ENCODE data around the gene AADAT. TPM values are rescaled to one million over a fixed set of nuclear protein-coding genes. Genes with fewer than 3 reads are reported as not detected.
"Not testable (repeated sequence)": the region's sequence is repeated elsewhere in the genome, so short reads cannot be mapped to it uniquely, and the experiment has no call there.

The AADAT gene
- total RNA-seq, 3 donors from 2014 or later, result 5.6 to 6.2 (median 5.9) TPM

- DNase-seq (ENCODE audit: low spot score in 2 of 2), result no peak
- Histone ChIP-seq H3K4me3 (no peak overlapping the region), H3K9me3 (peaks cover 2 to 11% of the 10 kb centered on the region in 2 donors), H3K36me3 (no peaks in the 10 kb centered on the region), H3K27me3 (no peaks in the 10 kb centered on the region), H3K4me1 (no peaks in the 10 kb centered on the region), H3K27ac (no peak overlapping the region)
- intact Hi-C loops (cut with DNase I; ENCODE audit: low total_unique reads), result no loop called here
- no peak for TF ChIP-seq POLR2AphosphoS5 (IDR thresholded peaks at IDR 0.05)
- no peak for TF ChIP-seq POLR2A (IDR thresholded peaks at IDR 0.05)
- TF ChIP-seq CTCF (IDR thresholded peaks at IDR 0.05), result no peak
Observed at GRCh38 chr4:170128219-170128804, 38.6 kb upstream of the AADAT start.

GRCh38 chr4:170127758-170128157 lies 38.0 kb upstream of the AADAT start:
- TF ChIP-seq CTCF (IDR thresholded peaks at IDR 0.05) (no peak), POLR2A (IDR thresholded peaks at IDR 0.05) (no peak)
- Histone ChIP-seq H3K27me3 (no peaks in the 10 kb centered on the region), H3K27ac (no peak overlapping the region), H3K4me1 (no peaks in the 10 kb centered on the region), H3K9me3 (peaks cover 0 to 5% of the 10 kb centered on the region in 2 donors), H3K36me3 (no peaks in the 10 kb centered on the region), H3K4me3 (no peak overlapping the region)
- intact Hi-C loops (cut with DNase I; ENCODE audit: low total_unique reads), result no loop called here
- DNase-seq (ENCODE audit: low spot score in 2 of 2), result no peak

GRCh38 chr4:170124406-170124805 lies 34.6 kb upstream of the AADAT start:
- intact Hi-C loops (cut with DNase I; ENCODE audit: low total_unique reads), result no loop called here
- H3K27ac ChIP-seq, result no peak overlapping the region
- no peak for TF ChIP-seq CTCF (IDR thresholded peaks at IDR 0.05)
- TF ChIP-seq POLR2AphosphoS5 (IDR thresholded peaks at IDR 0.05), result no peak
- TF ChIP-seq POLR2A (IDR thresholded peaks at IDR 0.05), result no peak

GRCh38 chr4:170122252-170122651 lies 32.5 kb upstream of the AADAT start:
- DNase-seq (ENCODE audit: low spot score in 2 of 2), result no peak
- Histone ChIP-seq H3K4me1 (no peaks in the 10 kb centered on the region), H3K36me3 (no peaks in the 10 kb centered on the region), H3K9me3 (no peaks in the 10 kb centered on the region), H3K4me3 (no peak overlapping the region), H3K27me3 (no peaks in the 10 kb centered on the region), H3K27ac (no peak overlapping the region)
- TF ChIP-seq CTCF (IDR thresholded peaks at IDR 0.05) (no peak), POLR2A (IDR thresholded peaks at IDR 0.05) (no peak), POLR2AphosphoS5 (IDR thresholded peaks at IDR 0.05) (no peak)
- intact Hi-C loops (cut with DNase I; ENCODE audit: low total_unique reads), result no loop called here

More at GRCh38 chr4:170124406-170124805, 34.6 kb upstream of the AADAT start:
- Histone ChIP-seq H3K4me1 (no peaks in the 10 kb centered on the region), H3K36me3 (no peaks in the 10 kb centered on the region), H3K9me3 (no peaks in the 10 kb centered on the region), H3K4me3 (no peak overlapping the region), H3K27me3 (no peaks in the 10 kb centered on the region)
- DNase-seq (ENCODE audit: low spot score in 2 of 2), result no peak

- TF ChIP-seq POLR2A (IDR thresholded peaks at IDR 0.05), result no peak
- no peak for TF ChIP-seq POLR2AphosphoS5 (IDR thresholded peaks at IDR 0.05)
- no peak for TF ChIP-seq CTCF (IDR thresholded peaks at IDR 0.05)
- Histone ChIP-seq H3K36me3 (no peaks in the 10 kb centered on the region), H3K4me3 (no peak overlapping the region), H3K4me1 (no peaks in the 10 kb centered on the region), H3K27me3 (no peaks in the 10 kb centered on the region), H3K9me3 (no peaks in the 10 kb centered on the region), H3K27ac (no peak overlapping the region)
- intact Hi-C loops (cut with DNase I; ENCODE audit: low total_unique reads), result no loop called here
- no peak for DNase-seq (ENCODE audit: low spot score in 2 of 2)
Observed at GRCh38 chr4:170114636-170115035, 24.9 kb upstream of the AADAT start.

GRCh38 chr4:170114183-170114582 lies 24.4 kb upstream of the AADAT start:
- DNase-seq (ENCODE audit: low spot score in 2 of 2); intact Hi-C loops (cut with DNase I; ENCODE audit: low total_unique reads); H3K27ac ChIP-seq; H3K4me1 ChIP-seq; H3K36me3 ChIP-seq; H3K27me3 ChIP-seq; H3K9me3 ChIP-seq; H3K4me3 ChIP-seq: not testable (repeated sequence)
